ENCODE results near the gene RNF144B.

DNA sequence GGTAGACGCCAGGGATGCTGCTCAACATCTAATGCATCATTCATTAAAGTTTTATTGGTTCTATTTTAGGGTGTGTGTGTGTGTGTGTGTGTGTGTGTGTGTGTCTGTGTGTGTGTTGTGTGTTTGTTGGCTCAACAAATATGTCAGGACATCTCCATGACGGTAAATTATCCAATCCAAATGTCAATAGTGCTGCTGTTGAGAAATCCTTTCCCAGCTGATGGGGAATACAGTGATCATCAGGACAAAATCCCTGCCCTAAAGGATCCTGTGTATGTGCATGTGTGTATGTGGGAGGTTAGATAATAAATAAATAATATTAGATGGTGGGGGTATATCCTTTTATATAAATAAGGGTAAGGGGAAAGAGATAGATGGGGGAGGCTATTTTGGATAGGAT is 59.6 kb downstream of the RNF144B start:
- TF ChIP-seq, protein P1, sequence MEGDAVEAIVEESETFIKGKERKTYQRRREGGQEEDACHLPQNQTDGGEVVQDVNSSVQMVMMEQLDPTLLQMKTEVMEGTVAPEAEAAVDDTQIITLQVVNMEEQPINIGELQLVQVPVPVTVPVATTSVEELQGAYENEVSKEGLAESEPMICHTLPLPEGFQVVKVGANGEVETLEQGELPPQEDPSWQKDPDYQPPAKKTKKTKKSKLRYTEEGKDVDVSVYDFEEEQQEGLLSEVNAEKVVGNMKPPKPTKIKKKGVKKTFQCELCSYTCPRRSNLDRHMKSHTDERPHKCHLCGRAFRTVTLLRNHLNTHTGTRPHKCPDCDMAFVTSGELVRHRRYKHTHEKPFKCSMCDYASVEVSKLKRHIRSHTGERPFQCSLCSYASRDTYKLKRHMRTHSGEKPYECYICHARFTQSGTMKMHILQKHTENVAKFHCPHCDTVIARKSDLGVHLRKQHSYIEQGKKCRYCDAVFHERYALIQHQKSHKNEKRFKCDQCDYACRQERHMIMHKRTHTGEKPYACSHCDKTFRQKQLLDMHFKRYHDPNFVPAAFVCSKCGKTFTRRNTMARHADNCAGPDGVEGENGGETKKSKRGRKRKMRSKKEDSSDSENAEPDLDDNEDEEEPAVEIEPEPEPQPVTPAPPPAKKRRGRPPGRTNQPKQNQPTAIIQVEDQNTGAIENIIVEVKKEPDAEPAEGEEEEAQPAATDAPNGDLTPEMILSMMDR (IDR thresholded peaks at IDR 0.05; ENCODE audit: insufficient read depth, low read length): no peak
- TF ChIP-seq GABPA (IDR thresholded peaks at IDR 0.05; ENCODE audit: low read depth): no peak
- TF ChIP-seq, protein P2, sequence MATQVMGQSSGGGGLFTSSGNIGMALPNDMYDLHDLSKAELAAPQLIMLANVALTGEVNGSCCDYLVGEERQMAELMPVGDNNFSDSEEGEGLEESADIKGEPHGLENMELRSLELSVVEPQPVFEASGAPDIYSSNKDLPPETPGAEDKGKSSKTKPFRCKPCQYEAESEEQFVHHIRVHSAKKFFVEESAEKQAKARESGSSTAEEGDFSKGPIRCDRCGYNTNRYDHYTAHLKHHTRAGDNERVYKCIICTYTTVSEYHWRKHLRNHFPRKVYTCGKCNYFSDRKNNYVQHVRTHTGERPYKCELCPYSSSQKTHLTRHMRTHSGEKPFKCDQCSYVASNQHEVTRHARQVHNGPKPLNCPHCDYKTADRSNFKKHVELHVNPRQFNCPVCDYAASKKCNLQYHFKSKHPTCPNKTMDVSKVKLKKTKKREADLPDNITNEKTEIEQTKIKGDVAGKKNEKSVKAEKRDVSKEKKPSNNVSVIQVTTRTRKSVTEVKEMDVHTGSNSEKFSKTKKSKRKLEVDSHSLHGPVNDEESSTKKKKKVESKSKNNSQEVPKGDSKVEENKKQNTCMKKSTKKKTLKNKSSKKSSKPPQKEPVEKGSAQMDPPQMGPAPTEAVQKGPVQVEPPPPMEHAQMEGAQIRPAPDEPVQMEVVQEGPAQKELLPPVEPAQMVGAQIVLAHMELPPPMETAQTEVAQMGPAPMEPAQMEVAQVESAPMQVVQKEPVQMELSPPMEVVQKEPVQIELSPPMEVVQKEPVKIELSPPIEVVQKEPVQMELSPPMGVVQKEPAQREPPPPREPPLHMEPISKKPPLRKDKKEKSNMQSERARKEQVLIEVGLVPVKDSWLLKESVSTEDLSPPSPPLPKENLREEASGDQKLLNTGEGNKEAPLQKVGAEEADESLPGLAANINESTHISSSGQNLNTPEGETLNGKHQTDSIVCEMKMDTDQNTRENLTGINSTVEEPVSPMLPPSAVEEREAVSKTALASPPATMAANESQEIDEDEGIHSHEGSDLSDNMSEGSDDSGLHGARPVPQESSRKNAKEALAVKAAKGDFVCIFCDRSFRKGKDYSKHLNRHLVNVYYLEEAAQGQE (IDR thresholded peaks at IDR 0.05; ENCODE audit: insufficient replicate concordance, low read depth): no peak
- TF ChIP-seq SPI1 (IDR thresholded peaks at IDR 0.05; ENCODE audit: borderline replicate concordance, low read depth): no peak
- no peak for TF ChIP-seq POLR2AphosphoS5 (IDR thresholded peaks at IDR 0.05; ENCODE audit: low read depth)

Data from HL-60 (cell line).